A549 (cell line): ENCODE data around the gene SLC26A6.

ENCODE experiments used
- CBX8 ChIP-seq: fragments of 200-600 bp; sonication (generic); IDR thresholded peaks from 2 replicates; pipeline ENCODE4 v1.6.1; 2016
- FOXS1 ChIP-seq: fragments of 250-450 bp; sonication (Bioruptor Pico); IDR thresholded peaks from 2 replicates; pipeline ENCODE4 v1.5.0; 2020; ENCODE audit warnings: mild to moderate bottlenecking, moderate library complexity
- MYC ChIP-seq: IDR thresholded peaks from 2 replicates; pipeline ENCODE4 v1.6.1; 2012; ENCODE audit warnings: mild to moderate bottlenecking, inconsistent platforms, low read length, improper control_type of control experiment, borderline replicate concordance
- PHF8 ChIP-seq: fragments of 200-600 bp; sonication (generic); IDR thresholded peaks from 2 replicates; pipeline ENCODE4 v1.6.1; 2016; ENCODE audit warnings: low read depth, mild to moderate bottlenecking, antibody characterized with exemption, moderate library complexity, borderline replicate concordance
- POLR2AphosphoS2 ChIP-seq: conservative IDR thresholded peaks from 2 replicates; pipeline ENCODE4 v1.6.1; 2012; ENCODE audit warnings: low read length, improper control_type of control experiment, inconsistent platforms
- RCOR1 ChIP-seq: fragments of 150-350 bp; IDR thresholded peaks from 2 replicates; pipeline ENCODE4 v1.6.1; 2014; ENCODE audit warnings: antibody characterized with exemption, low read length, low read depth
- TF ChIP-seq, protein P1 (sequence below): fragments of >200 bp; sonication (Bioruptor Twin); formaldehyde crosslinking; IDR thresholded peaks from 2 replicates; pipeline ENCODE4 v1.6.1; 2016

DNA sequence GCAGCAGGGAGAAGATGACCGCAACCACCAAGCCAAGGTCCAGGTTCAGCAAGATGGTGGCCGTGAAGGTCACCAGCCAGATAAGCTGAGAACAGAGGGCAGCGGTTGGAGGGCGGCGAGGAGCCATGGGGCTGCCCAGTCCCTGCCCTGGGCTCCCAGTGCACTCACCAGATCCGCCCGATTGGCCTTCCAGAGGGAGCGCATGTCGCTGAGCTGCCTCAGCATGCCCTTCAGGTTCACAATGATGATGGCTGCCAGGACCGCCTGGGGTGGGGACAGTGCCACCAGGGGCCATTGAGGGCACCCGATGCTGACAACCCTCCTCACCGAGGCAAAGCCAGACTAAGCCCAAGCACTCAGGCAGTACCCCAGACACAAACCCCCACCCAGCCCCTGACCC lies 5.4 kb downstream of the SLC26A6 start:
- TF ChIP-seq, protein P1, sequence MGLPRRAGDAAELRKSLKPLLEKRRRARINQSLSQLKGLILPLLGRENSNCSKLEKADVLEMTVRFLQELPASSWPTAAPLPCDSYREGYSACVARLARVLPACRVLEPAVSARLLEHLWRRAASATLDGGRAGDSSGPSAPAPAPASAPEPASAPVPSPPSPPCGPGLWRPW = no peak
- no peak for TF ChIP-seq POLR2AphosphoS2
- TF ChIP-seq RCOR1 = no peak
- TF ChIP-seq CBX8 = no peak
- no peak for TF ChIP-seq MYC
- TF ChIP-seq PHF8 = no peak
- no peak for TF ChIP-seq FOXS1 (CRISPR knock-in tag)
